ENCODE measurements around the gene SLC22A23. TPM values are rescaled to one million over a fixed set of nuclear protein-coding genes. Genes with fewer than 3 reads are reported as not detected.

Gene SLC22A23
- total and polyA plus RNA-seq, 2 of the 4 experiments (the other 2 are of a cell fraction) = 0.72 to 1.6 TPM

- Histone ChIP-seq H2AK9ac (replicated peaks; ENCODE audit: low read depth, low read length, poor library complexity) (no peak overlapping the region), H2BK15ac (ENCODE audit: low read depth, low read length) (peak overlapping the region; percentile 77; the same call in 1 of the 3 replicates), H3K79me1 (ENCODE audit: low read depth in 1 of 2, low read length in 2 of 2) (no peaks in the 10 kb centered on the region), H3K4me1 (ENCODE audit: control insufficient read depth, insufficient read depth, low read length) (peaks cover 5% of the 10 kb centered on the region), H2BK5ac (ENCODE audit: low read depth, low read length, poor library complexity, severe bottlenecking) (no peak overlapping the region), H3K4me3 (ENCODE audit: insufficient read depth, low read depth, low read length) (no peak overlapping the region), H3K9ac (ENCODE audit: low read depth, low read length) (no peak overlapping the region), H4K91ac (ENCODE audit: insufficient read depth, low read depth, low read length) (no peak overlapping the region), H2BK20ac (ENCODE audit: low read depth, low read length) (peak overlapping the region; percentile 34), H3K9me3 (ENCODE audit: control insufficient read depth, insufficient read depth, low read length) (no peaks in the 10 kb centered on the region), H3K18ac (ENCODE audit: low read depth, low read length) (no peak overlapping the region), H3K4me2 (ENCODE audit: low read depth, low read length) (no peak overlapping the region), H3K36me3 (ENCODE audit: control insufficient read depth, insufficient read depth, low read length) (no peaks in the 10 kb centered on the region), H2AFZ (replicated peaks; ENCODE audit: low read length, poor library complexity) (no peak overlapping the region), H2BK120ac (ENCODE audit: low read depth, low read length) (no peak overlapping the region; the same call in 1 of the 2 replicates), H3K4ac (ENCODE audit: low read depth, low read length) (no peak overlapping the region), H3K27ac (ENCODE audit: insufficient read depth, low read length) (no peak overlapping the region), H3K27me3 (ENCODE audit: control insufficient read depth, insufficient read depth, low read length) (peaks cover 8% of the 10 kb centered on the region), H3K14ac (replicated peaks; ENCODE audit: low read depth, low read length) (no peak overlapping the region), H4K5ac (ENCODE audit: low read depth, low read length) (no peak overlapping the region), H3K9me1 (ENCODE audit: insufficient read depth, low read length) (no peaks in the 10 kb centered on the region), H4K8ac (ENCODE audit: low read depth in 2 of 2, low read length in 2 of 2) (no peak overlapping the region), H2AK5ac (ENCODE audit: low read depth, low read length) (no peak overlapping the region), H3K23ac (ENCODE audit: low read depth, low read length) (no peak overlapping the region), H3K56ac (ENCODE audit: extremely low read depth, insufficient read depth, low read length) (no peak overlapping the region), H4K20me1 (ENCODE audit: insufficient read depth, low read length) (no peaks in the 10 kb centered on the region)
- ChIA-PET POLR2A (ENCODE audit: unreplicated experiment) (no interaction called here), CTCF (interaction anchor here (0.6 to 1.1 kb wide), 2 partner anchors 11 to 14 kb away, joined by 3 to 4 read pairs; no protein-coding TSS in a partner anchor)
- no peak for TF ChIP-seq RFX5 (IDR thresholded peaks at IDR 0.05; ENCODE audit: low read depth, low read length)
- no peak for TF ChIP-seq MAFK (IDR thresholded peaks at IDR 0.05; ENCODE audit: low read depth, low read length)
- no peak for TF ChIP-seq NFE2L2 (IDR thresholded peaks at IDR 0.05; ENCODE audit: low read depth, low read length)
- no peak for TF ChIP-seq POLR2A (IDR thresholded peaks at IDR 0.05; ENCODE audit: low read depth, low read length)
- TF ChIP-seq SMC3 (IDR thresholded peaks at IDR 0.05; ENCODE audit: low read depth, low read length) = no peak
- no peak for TF ChIP-seq USF2 (IDR thresholded peaks at IDR 0.05; ENCODE audit: low read depth, low read length)
- TF ChIP-seq RAD21 (IDR thresholded peaks at IDR 0.05; ENCODE audit: low read length) = no peak
- TF ChIP-seq FOS (IDR thresholded peaks at IDR 0.05; ENCODE audit: low read depth, low read length) = no peak
- TF ChIP-seq RCOR1 (IDR thresholded peaks at IDR 0.05; ENCODE audit: insufficient replicate concordance, low read length) = no peak
- TF ChIP-seq, protein P1, sequence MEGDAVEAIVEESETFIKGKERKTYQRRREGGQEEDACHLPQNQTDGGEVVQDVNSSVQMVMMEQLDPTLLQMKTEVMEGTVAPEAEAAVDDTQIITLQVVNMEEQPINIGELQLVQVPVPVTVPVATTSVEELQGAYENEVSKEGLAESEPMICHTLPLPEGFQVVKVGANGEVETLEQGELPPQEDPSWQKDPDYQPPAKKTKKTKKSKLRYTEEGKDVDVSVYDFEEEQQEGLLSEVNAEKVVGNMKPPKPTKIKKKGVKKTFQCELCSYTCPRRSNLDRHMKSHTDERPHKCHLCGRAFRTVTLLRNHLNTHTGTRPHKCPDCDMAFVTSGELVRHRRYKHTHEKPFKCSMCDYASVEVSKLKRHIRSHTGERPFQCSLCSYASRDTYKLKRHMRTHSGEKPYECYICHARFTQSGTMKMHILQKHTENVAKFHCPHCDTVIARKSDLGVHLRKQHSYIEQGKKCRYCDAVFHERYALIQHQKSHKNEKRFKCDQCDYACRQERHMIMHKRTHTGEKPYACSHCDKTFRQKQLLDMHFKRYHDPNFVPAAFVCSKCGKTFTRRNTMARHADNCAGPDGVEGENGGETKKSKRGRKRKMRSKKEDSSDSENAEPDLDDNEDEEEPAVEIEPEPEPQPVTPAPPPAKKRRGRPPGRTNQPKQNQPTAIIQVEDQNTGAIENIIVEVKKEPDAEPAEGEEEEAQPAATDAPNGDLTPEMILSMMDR (conservative IDR thresholded peaks at IDR 0.05; ENCODE audit: low read depth, low read length) = no peak
- no peak for TF ChIP-seq BHLHE40 (IDR thresholded peaks at IDR 0.05; ENCODE audit: low read depth, low read length)
- no peak for TF ChIP-seq CEBPB (IDR thresholded peaks at IDR 0.05; ENCODE audit: low read depth, low read length)
- no peak for TF ChIP-seq ELK1 (IDR thresholded peaks at IDR 0.05; ENCODE audit: borderline replicate concordance, low read depth, low read length)
- no peak for TF ChIP-seq MAZ (IDR thresholded peaks at IDR 0.05; ENCODE audit: borderline replicate concordance, low read depth, low read length)
- no peak for TF ChIP-seq CHD1 (IDR thresholded peaks at IDR 0.05; ENCODE audit: low read depth, low read length)
- dilution Hi-C loops (cut with HindIII; ENCODE audit: low sequenced_read_pairs, unreplicated experiment) (no loop called here), intact Hi-C loops (cut with micrococcal nuclease) (no loop called here), in situ Hi-C loops (cut with MboI; ENCODE audit: low sequenced_read_pairs) (no loop called here)
- peak; percentile 28 for DNase-seq
- ATAC-seq (ENCODE audit: low read depth) = no peak
- no CpG with 5 or more reads among the region's 3 CpGs for WGBS, 2 experiments (ENCODE audit: extremely low coverage in 2 of 2, insufficient read length in 1 of 2)
- BruUV-seq (replicated peaks) = no TSS peak
These were observed 14.9 kb upstream of the SLC22A23 start for GRCh38 chr6:3471711-3472110.
